GM18526 (cell line): ENCODE results near the gene GRIK3.

Source experiments
- POLR2A ChIP-seq: IDR thresholded peaks from 3 replicates; pipeline ENCODE4 v1.6.1; 2011; ENCODE audit not compliant: insufficient read length; ENCODE audit errors: extremely low read depth

The GRIK3 gene

GRCh38 chr1:36920801-36921405, 113.4 kb downstream of the GRIK3 start:
- no peak for TF ChIP-seq POLR2A

GRCh38 chr1:36920371-36920770, 113.9 kb downstream of the GRIK3 start:
- no peak for TF ChIP-seq POLR2A

DNA sequence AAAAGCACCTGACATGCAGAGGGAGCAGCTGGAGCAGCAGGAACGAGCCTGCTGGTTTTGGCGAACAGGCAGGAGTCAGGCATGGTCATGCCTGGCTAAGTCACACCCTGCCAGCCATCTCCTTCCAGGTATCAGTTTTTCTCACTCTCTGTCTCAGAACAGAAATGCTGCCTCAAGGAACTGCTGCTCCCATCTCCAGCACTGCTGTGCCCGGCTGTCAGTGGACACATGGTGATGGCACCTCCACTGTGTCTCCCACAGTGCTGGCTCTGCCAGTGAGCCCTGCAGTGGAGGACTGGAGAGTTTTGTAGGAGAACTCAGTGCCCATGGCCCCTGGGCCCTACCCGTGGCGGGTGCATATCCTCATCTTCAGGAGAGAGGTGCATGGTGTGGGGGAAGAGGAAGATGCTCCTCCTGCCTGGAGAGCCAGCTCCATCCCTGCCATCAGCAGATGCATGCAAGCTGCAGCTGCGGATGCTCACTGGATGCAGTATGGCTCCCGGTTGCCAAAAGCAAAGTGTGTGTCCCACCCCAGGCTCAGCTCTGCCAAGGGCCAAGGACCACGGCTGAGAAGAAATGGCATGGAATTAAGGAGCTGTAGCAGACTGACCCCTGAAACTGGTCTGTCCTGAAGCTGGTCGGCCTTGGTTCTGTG, 114.7 kb downstream of the GRIK3 start:
- TF ChIP-seq POLR2A: no peak

DNA sequence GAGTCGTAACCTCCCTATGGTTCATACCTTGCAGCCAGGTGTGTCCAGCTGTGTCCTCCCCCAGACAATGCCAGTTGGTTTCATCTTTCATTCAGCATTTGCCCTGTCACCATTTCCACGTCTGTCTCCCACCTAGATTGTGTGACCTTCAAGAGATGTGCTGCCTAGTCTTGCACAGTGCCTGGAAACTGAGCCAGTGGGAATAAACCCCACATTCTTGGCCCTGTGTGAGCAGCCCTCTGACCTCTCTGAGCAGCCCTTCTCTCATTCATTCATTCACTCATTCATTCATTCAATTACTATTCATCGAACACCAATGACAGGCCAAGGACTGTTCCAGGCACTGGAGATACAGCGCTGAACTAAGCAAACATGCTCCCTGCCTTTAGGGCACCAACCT, 115.7 kb downstream of the GRIK3 start:
- TF ChIP-seq POLR2A: no peak

GRCh38 chr1:36913484-36914060, 120.7 kb downstream of the GRIK3 start:
- TF ChIP-seq POLR2A: no peak

GRCh38 chr1:36913016-36913415, 121.3 kb downstream of the GRIK3 start:
- no peak for TF ChIP-seq POLR2A

DNA sequence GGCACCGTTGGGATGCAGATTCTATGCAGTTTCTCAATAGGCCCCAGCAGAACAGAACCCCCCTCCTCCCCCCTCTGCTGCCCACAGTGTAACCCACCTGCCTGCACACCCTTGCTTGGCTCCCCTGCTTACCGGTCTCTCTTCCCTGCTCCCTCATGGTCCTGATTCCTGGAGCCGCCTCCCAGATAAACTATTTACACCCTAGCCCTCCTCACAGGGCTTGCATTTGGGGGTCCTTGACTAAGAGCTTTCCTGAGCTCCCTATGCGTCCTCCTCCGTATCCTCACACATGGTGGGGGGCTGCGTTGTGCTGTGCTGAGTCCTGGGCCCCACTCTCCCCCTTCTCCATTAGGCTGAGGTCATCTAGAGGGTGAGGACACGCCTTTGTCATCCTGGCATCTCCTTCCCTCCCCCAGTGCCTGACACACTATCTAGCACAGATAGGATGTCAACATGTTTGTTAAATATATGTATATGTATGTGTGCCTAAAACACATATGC, 121.9 kb downstream of the GRIK3 start:
- TF ChIP-seq POLR2A: no peak

- no peak for TF ChIP-seq POLR2A
Observed at GRCh38 chr1:36911561-36912364, 122.6 kb downstream of the GRIK3 start.

GRCh38 chr1:36910886-36911540, 123.3 kb downstream of the GRIK3 start:
- TF ChIP-seq POLR2A: no peak

GRCh38 chr1:36909946-36910725, 124.2 kb downstream of the GRIK3 start:
- TF ChIP-seq POLR2A: no peak

DNA sequence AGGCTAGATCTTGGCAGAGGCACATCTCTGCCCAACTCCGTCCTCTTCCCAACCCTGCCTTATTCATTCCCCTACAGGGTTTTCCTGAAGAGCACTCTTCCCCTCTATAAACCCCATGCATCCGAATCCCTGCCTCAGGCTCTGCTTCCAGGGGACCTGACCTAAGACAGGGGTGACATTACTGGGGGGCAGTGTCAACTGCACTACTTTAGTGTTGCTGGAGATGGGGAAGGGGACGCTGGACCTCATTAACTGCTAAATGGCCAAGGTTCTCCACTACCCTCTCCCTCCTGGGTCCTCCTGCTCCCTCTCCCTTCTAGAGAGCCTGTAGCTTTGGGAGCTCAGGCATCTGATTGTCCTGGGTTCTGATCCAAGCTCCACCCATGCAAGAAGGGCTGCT, 126.2 kb downstream of the GRIK3 start:
- TF ChIP-seq POLR2A: no peak

- TF ChIP-seq POLR2A: no peak
Observed at GRCh38 chr1:36906555-36906954, 127.8 kb downstream of the GRIK3 start.

GRCh38 chr1:36905941-36906340, 128.4 kb downstream of the GRIK3 start:
- no peak for TF ChIP-seq POLR2A

DNA sequence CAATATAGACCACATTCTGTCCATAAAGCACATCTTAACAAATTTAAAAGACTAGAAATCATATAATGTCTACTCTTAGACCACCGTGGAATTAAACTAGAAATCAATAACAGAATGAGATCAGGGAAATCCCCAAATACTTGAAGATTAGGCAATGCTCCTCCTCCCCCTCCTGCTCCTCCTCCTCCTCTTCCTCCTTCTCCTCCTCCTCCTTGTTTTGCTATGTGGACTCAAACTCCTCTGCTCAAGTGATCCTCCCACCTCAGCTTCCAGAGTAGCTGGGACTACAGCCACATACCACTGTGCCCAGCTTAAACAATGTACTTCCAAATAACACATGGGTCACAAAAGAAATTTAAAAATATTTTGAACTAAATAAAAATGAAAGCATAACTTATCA, 134.2 kb downstream of the GRIK3 start:
- no peak for TF ChIP-seq POLR2A
